Astrocyte of the hippocampus (primary cell): ENCODE data around the gene SYT9.
A peak's percentile ranks its signal among the peaks of the same experiment; 100 is the strongest.
"Not testable (repeated sequence)": the region's sequence is repeated elsewhere in the genome, so short reads cannot be mapped to it uniquely, and the experiment has no call there.

Experiments
- DNase-seq: peaks from one replicate; pipeline ENCODE4 v3.0.0; 2011; ENCODE audit warnings: low read depth, low spot score

Gene SYT9

GRCh38 chr11:7275133-7275532, 23.4 kb downstream of the SYT9 start:
- DNase-seq, result no peak

- DNase-seq, result peak; percentile 39
These were observed 26.7 kb downstream of the SYT9 start for GRCh38 chr11:7278314-7278917.

GRCh38 chr11:7279676-7280075, 28.0 kb downstream of the SYT9 start:
- no peak for DNase-seq

- peak; percentile 26 for DNase-seq
These were observed 29.4 kb downstream of the SYT9 start for GRCh38 chr11:7281079-7281478.

- no peak for DNase-seq
These were observed 30.1 kb downstream of the SYT9 start for GRCh38 chr11:7281809-7282208.

GRCh38 chr11:7286178-7286577, 34.5 kb downstream of the SYT9 start:
- DNase-seq, result no peak

- no peak for DNase-seq
These were observed 39.6 kb downstream of the SYT9 start for GRCh38 chr11:7291100-7291829.

GRCh38 chr11:7292922-7293321, 41.2 kb downstream of the SYT9 start:
- no peak for DNase-seq

- DNase-seq, result no peak
These were observed 47.7 kb downstream of the SYT9 start for GRCh38 chr11:7299393-7299792.

GRCh38 chr11:7300281-7300680, 48.6 kb downstream of the SYT9 start:
- DNase-seq, result no peak

- no peak for DNase-seq
These were observed 51.4 kb downstream of the SYT9 start for GRCh38 chr11:7303146-7303545.

- DNase-seq, result no peak
These were observed 55.2 kb downstream of the SYT9 start for GRCh38 chr11:7306900-7307299.

- no peak for DNase-seq
These were observed 56.1 kb downstream of the SYT9 start for GRCh38 chr11:7307836-7308235.

- DNase-seq, result no peak
These were observed 60.2 kb downstream of the SYT9 start for GRCh38 chr11:7311903-7312302.

GRCh38 chr11:7314811-7315604, 63.3 kb downstream of the SYT9 start:
- no peak for DNase-seq

GRCh38 chr11:7319501-7319900, 67.8 kb downstream of the SYT9 start:
- DNase-seq, result no peak

- DNase-seq, result no peak
These were observed 68.6 kb downstream of the SYT9 start for GRCh38 chr11:7320306-7320705.

GRCh38 chr11:7321473-7322450, 70.1 kb downstream of the SYT9 start:
- no peak for DNase-seq

- no peak for DNase-seq
These were observed 80.7 kb downstream of the SYT9 start for GRCh38 chr11:7332451-7332850.

GRCh38 chr11:7332962-7333361, 81.3 kb downstream of the SYT9 start:
- DNase-seq, result no peak

GRCh38 chr11:7335442-7335841, 83.7 kb downstream of the SYT9 start:
- DNase-seq, result not testable (repeated sequence)

- no peak for DNase-seq
These were observed 89.8 kb downstream of the SYT9 start for GRCh38 chr11:7341551-7341950.
